ENCODE measurements around the gene IFT43.

Gene IFT43

DNA sequence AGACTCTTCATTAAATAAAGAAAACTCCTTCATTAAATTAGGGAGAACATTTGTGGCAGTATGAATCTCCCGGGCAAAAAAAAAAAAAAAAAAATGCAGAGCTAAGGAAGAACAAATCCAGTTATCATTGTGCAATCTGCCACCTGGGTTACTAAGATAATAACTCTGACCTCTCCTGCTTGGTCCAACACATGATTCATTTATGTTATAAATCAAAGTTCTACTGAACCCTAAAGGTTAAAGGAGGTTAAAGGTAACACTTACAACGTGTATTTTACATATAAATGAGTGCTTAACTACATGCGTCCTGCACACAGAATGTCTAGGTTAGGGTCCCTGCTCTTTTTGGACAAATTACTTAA lies 8.0 kb upstream of the IFT43 start:
- Histone ChIP-seq H3K27ac (no peak overlapping the region; a peak in 1 of 22 replicates), H3K4me3 (no peak overlapping the region), H3K27me3 (peaks cover 0 to 5% (median 0%) of the 10 kb centered on the region in 11 experiments; a peak in 3 of 22 replicates), H4K20me1 (no peaks in the 10 kb centered on the region), H3K4me2 (peak overlapping the region; percentile 7 to 90 (median 79); a peak in 18 of 22 replicates), H3K4me1 (peaks cover 22 to 66% (median 51%) of the 10 kb centered on the region in 10 experiments), H3K36me3 (no peaks in the 10 kb centered on the region), H3K9me3 (replicated peaks in 1 of 11) (no peaks in the 10 kb centered on the region), H3K9ac (no peak overlapping the region)
- no peak for TF ChIP-seq Cebpa-rat (IDR thresholded peaks at IDR 0.05)

GRCh38 chr14:75978249-75978731 lies 7.3 kb upstream of the IFT43 start:
- H3K4me2 ChIP-seq, result peak overlapping the region; percentile 17 to 90 (median 79); a peak in 20 of 22 replicates
- H3K9ac ChIP-seq, result peak overlapping the region in 1 of 11 experiments; percentile 20; a peak in 1 of 22 replicates
- H3K9me3 ChIP-seq (replicated peaks in 1 of 11), result no peaks in the 10 kb centered on the region
- H3K4me3 ChIP-seq, result no peak overlapping the region
- H3K36me3 ChIP-seq, result no peaks in the 10 kb centered on the region
- H4K20me1 ChIP-seq, result no peaks in the 10 kb centered on the region
- H3K4me1 ChIP-seq, result peaks cover 22 to 62% (median 48%) of the 10 kb centered on the region in 10 experiments
- no peak for TF ChIP-seq Cebpa-rat (IDR thresholded peaks at IDR 0.05)
- H3K27ac ChIP-seq, result peak overlapping the region in 2 of 11 experiments; percentile 4 to 14; a peak in 2 of 22 replicates
- H3K27me3 ChIP-seq, result peaks cover 0 to 12% (median 6%) of the 10 kb centered on the region in 11 experiments; a peak in 16 of 22 replicates

DNA sequence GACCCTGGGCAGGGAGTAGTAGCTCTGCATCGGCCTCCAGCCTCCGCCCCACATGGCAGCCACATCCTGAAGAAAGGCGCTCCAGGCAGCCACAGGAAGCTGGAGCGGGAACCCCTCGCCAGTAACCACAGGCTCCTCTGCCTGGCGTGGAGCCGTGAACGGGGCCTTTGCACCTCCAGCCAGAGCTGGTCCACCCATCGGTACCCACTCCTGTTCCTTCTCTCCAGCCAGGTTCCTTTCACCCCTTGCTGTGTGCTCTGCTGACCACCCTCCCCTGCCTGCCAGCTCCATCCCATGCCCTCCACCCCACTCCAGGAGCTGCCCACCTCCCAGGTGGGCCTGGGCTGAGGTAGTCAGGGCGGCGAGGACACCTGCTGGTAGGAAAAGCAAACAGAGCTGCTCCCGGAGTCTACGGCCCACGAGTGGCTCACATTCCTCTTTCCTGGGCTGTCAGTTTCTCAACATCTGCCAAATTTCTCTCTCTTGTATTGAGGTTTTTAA lies 6.4 kb upstream of the IFT43 start:
- H3K4me3 ChIP-seq, result no peak overlapping the region
- peak overlapping the region in 3 of 11 experiments; percentile 4 to 14 (median 13); a peak in 3 of 22 replicates for H3K27ac ChIP-seq
- H4K20me1 ChIP-seq, result no peaks in the 10 kb centered on the region
- H3K36me3 ChIP-seq, result no peaks in the 10 kb centered on the region
- peaks cover 0 to 18% (median 12%) of the 10 kb centered on the region in 11 experiments; a peak in 17 of 22 replicates for H3K27me3 ChIP-seq
- peaks cover 22 to 62% (median 48%) of the 10 kb centered on the region in 10 experiments for H3K4me1 ChIP-seq
- H3K9ac ChIP-seq, result peak overlapping the region in 5 of 11 experiments; percentile 7 to 46 (median 21); a peak in 5 of 22 replicates
- peak overlapping the region; percentile 50 to 90 (median 79) for H3K4me2 ChIP-seq
- TF ChIP-seq Cebpa-rat (IDR thresholded peaks at IDR 0.05), result no peak
- no peaks in the 10 kb centered on the region for H3K9me3 ChIP-seq (replicated peaks in 1 of 11)

DNA sequence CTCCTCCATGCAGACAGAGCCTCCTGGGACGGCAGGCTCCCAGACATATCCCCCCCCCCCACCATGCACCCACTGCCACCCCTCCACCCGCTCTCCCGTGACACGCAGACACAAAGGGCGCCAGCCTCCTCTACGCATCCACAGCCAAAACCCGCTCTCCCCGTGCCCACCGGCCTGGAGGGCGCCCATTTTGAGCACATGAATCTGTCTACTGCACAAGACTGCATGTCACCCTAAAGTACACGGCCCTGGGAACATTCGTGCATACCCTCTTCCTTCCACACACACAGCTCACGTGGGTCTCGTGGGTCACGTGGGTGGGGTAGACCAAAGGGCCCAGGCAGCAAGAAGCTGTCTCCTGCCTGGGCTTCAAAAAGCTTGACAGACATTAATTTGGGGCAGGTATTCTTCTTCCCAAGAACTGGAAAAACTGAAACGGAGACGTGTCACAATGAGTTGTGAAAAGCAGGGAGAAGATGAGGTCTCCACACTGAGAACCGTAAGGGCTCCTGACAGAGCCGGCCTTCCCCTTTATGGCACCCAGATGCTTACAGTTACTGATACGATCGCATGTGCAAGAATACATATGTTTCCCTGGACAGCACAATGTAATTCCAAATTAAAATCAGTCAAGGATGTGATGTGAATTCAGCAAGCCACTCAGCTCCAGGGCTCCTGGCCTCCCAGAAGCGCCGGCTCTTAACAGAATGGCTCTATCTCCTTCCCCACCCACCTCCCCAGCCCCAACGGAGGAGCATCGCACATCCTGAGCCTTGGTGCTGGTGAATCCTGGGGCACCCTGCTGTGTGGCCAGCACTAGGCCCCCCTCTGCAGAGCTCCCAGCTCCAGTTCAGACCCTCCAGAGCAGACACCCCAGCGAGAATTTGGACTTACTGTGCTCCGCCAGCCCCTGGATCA lies 5.7 kb upstream of the IFT43 start:
- Histone ChIP-seq H3K27ac (no peak overlapping the region), H3K4me3 (no peak overlapping the region), H3K9ac (0 out of 22 replicates have a peak overlapping the region, but pooled peaks of 1 of the 11 experiments have one; percentile 46), H3K27me3 (peaks cover 0 to 18% (median 12%) of the 10 kb centered on the region in 11 experiments; a peak in 17 of 22 replicates), H4K20me1 (no peaks in the 10 kb centered on the region), H3K9me3 (replicated peaks in 1 of 11) (no peaks in the 10 kb centered on the region), H3K36me3 (no peaks in the 10 kb centered on the region), H3K4me2 (peak overlapping the region in 5 of 11 experiments; percentile 23 to 90 (median 79); a peak in 6 of 22 replicates), H3K4me1 (peaks cover 22 to 62% (median 48%) of the 10 kb centered on the region in 10 experiments)
- TF ChIP-seq Cebpa-rat (IDR thresholded peaks at IDR 0.05), result no peak

DNA sequence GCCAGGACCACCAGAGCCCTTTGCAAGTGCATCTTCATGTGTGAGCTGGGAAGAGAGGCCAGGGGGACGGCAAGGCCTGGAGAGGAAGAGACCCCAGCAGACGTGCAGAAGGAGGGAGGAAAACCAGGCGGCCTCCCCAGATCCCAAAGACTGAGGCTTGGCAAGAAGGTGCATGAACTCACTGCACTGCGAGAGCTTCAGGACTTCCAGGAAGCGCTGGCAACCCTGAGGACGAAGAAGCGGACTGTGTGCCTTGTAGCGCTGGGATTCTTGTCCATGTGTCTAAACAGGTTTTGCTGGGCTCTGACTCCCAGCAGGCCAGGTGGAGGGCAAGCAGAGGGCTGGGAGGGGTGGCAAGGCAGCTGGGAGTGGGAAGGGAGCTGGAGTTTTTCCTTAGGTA lies 4.7 kb upstream of the IFT43 start:
- H3K4me3 ChIP-seq, result no peak overlapping the region
- H3K4me1 ChIP-seq, result peaks cover 22 to 65% (median 50%) of the 10 kb centered on the region in 10 experiments
- no peak overlapping the region for H3K27ac ChIP-seq
- peak overlapping the region in 1 of 11 experiments; percentile 81; a peak in 2 of 22 replicates for H3K9ac ChIP-seq
- H3K4me2 ChIP-seq, result peak overlapping the region in 10 of 11 experiments; percentile 76 to 96 (median 87); a peak in 21 of 22 replicates
- no peaks in the 10 kb centered on the region for H4K20me1 ChIP-seq
- peaks cover 0 to 18% (median 12%) of the 10 kb centered on the region in 11 experiments; a peak in 17 of 22 replicates for H3K27me3 ChIP-seq
- H3K36me3 ChIP-seq, result no peaks in the 10 kb centered on the region
- TF ChIP-seq Cebpa-rat (IDR thresholded peaks at IDR 0.05), result no peak
- H3K9me3 ChIP-seq (replicated peaks in 1 of 11), result no peaks in the 10 kb centered on the region

GRCh38 chr14:75981426-75982265 lies 3.9 kb upstream of the IFT43 start, which contains the start of gene TGFB3:
Gene TGFB3 (minus strand): TSS chr14:75981995. CDS start chr14:75980893, 1,102 bp downstream.
- Histone ChIP-seq H3K9ac (peak within 1 kb of the TSS; percentile 66 to 83 (median 81)), H3K36me3 (no peaks in the 10 kb centered on the region), H3K4me3 (peak within 1 kb of the TSS; percentile 66 to 80 (median 71)), H4K20me1 (no peaks in the 10 kb centered on the region), H3K9me3 (replicated peaks in 1 of 11) (no peaks in the 10 kb centered on the region), H3K27me3 (peaks cover 0 to 18% (median 12%) of the 10 kb centered on the region in 11 experiments; a peak in 17 of 22 replicates), H3K4me2 (peak within 1 kb of the TSS; percentile 76 to 96 (median 87)), H3K27ac (peak within 1 kb of the TSS in 9 of 11 experiments; percentile 54 to 70 (median 63); a peak in 17 of 22 replicates), H3K4me1 (peaks cover 27 to 65% (median 51%) of the 10 kb centered on the region in 10 experiments)
- no peak for TF ChIP-seq Cebpa-rat (IDR thresholded peaks at IDR 0.05)

DNA sequence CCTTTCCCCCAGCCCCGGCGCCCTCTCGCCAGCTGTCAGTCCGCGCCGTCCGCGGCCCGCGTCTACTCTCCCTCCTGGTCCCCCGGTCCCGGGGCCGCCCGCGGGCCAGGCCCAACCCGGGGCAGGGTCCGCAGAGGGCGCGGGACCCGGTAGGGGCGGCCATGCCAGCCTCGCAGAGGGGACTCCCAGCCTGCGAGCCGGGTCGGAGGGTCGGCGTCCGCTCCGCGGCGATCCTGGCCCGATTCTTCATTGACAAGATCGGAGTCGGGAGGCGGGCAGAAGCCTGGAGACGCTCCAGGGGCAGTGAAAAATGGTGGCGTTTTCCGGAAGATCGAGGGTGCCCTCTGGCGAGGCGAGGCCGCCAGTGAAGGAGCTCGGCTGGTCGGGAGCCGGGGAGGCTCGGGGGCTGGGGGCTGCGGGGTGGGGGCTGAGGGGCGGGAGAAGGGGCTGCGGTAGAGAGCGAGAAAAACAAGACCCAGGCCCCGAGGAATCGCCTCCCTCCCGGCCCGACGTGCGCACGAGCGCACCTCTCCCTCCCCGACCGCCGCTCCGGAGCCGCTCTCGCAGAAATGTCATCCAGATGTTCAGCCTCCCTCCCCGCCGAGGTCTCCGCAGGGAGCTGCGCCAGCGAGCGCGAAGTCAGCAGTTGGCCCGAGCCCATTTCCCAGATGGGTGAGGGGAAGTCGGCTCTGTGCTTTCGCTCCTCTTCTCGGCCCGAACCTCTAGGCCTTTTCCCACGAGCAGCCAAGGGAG lies 3.1 kb upstream of the IFT43 start:
- Histone ChIP-seq H3K27ac (peak overlapping the region in 9 of 11 experiments; percentile 54 to 70 (median 63); a peak in 17 of 22 replicates), H3K27me3 (peaks cover 0 to 18% (median 12%) of the 10 kb centered on the region in 11 experiments; a peak in 17 of 22 replicates), H3K4me3 (peak overlapping the region; percentile 66 to 80 (median 71)), H3K9me3 (replicated peaks in 1 of 11) (no peaks in the 10 kb centered on the region), H3K36me3 (no peaks in the 10 kb centered on the region), H3K4me1 (peaks cover 28 to 58% (median 44%) of the 10 kb centered on the region in 10 experiments), H3K9ac (peak overlapping the region; percentile 66 to 83 (median 81)), H4K20me1 (no peaks in the 10 kb centered on the region), H3K4me2 (peak overlapping the region; percentile 76 to 96 (median 87))
- no peak for TF ChIP-seq Cebpa-rat (IDR thresholded peaks at IDR 0.05)
